ENCODE measurements around the gene GNL1. TPM values are rescaled to one million over a fixed set of nuclear protein-coding genes. Genes with fewer than 3 reads are reported as not detected.
A peak's percentile ranks its signal among the peaks of the same experiment; 100 is the strongest.

The GNL1 gene
- total and polyA plus RNA-seq, 9 of the 15 experiments (the other 6 are each of a cell fraction or from before 2014, with no cell fraction given) = 0.73 to 112 (median 58.0) TPM

DNA sequence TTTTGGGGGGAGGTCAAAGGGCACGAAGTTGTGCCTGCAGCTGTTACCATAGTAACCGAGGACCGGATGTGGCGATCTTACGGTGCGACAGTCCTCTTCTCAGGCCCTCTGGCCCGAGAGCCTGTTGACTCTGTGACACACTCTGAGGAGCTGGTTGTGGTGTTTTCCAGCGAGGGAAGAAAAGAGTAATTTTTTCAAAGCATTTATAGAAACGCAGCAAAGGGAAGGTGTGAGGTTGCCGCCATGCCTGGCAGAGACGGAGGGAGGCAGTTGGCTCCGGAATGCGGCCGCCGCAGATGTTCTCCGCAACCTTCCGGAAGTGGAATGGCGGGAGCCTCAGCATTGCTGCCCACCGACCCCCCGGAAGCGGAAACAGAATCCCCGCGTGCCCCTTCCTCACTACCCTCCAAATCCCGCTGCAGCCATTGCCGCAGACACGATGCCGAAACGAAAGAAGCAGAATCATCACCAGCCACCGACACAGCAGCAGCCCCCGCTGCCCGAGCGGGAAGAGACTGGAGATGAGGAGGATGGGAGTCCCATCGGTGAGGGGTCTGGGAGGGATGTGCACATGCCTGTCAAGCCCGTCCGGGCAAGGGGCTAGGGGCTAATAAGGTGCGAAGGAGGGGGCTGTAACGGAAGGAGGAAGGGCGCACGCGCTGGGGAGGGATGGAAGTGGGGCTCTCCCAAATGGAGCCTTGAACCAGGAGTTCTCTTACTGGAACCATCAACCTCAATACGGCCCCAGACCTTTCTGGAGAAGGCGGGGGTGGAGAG is 805 bp upstream of the GNL1 start, which contains the start of gene PRR3 (continued):
- TF ChIP-seq, protein P1, sequence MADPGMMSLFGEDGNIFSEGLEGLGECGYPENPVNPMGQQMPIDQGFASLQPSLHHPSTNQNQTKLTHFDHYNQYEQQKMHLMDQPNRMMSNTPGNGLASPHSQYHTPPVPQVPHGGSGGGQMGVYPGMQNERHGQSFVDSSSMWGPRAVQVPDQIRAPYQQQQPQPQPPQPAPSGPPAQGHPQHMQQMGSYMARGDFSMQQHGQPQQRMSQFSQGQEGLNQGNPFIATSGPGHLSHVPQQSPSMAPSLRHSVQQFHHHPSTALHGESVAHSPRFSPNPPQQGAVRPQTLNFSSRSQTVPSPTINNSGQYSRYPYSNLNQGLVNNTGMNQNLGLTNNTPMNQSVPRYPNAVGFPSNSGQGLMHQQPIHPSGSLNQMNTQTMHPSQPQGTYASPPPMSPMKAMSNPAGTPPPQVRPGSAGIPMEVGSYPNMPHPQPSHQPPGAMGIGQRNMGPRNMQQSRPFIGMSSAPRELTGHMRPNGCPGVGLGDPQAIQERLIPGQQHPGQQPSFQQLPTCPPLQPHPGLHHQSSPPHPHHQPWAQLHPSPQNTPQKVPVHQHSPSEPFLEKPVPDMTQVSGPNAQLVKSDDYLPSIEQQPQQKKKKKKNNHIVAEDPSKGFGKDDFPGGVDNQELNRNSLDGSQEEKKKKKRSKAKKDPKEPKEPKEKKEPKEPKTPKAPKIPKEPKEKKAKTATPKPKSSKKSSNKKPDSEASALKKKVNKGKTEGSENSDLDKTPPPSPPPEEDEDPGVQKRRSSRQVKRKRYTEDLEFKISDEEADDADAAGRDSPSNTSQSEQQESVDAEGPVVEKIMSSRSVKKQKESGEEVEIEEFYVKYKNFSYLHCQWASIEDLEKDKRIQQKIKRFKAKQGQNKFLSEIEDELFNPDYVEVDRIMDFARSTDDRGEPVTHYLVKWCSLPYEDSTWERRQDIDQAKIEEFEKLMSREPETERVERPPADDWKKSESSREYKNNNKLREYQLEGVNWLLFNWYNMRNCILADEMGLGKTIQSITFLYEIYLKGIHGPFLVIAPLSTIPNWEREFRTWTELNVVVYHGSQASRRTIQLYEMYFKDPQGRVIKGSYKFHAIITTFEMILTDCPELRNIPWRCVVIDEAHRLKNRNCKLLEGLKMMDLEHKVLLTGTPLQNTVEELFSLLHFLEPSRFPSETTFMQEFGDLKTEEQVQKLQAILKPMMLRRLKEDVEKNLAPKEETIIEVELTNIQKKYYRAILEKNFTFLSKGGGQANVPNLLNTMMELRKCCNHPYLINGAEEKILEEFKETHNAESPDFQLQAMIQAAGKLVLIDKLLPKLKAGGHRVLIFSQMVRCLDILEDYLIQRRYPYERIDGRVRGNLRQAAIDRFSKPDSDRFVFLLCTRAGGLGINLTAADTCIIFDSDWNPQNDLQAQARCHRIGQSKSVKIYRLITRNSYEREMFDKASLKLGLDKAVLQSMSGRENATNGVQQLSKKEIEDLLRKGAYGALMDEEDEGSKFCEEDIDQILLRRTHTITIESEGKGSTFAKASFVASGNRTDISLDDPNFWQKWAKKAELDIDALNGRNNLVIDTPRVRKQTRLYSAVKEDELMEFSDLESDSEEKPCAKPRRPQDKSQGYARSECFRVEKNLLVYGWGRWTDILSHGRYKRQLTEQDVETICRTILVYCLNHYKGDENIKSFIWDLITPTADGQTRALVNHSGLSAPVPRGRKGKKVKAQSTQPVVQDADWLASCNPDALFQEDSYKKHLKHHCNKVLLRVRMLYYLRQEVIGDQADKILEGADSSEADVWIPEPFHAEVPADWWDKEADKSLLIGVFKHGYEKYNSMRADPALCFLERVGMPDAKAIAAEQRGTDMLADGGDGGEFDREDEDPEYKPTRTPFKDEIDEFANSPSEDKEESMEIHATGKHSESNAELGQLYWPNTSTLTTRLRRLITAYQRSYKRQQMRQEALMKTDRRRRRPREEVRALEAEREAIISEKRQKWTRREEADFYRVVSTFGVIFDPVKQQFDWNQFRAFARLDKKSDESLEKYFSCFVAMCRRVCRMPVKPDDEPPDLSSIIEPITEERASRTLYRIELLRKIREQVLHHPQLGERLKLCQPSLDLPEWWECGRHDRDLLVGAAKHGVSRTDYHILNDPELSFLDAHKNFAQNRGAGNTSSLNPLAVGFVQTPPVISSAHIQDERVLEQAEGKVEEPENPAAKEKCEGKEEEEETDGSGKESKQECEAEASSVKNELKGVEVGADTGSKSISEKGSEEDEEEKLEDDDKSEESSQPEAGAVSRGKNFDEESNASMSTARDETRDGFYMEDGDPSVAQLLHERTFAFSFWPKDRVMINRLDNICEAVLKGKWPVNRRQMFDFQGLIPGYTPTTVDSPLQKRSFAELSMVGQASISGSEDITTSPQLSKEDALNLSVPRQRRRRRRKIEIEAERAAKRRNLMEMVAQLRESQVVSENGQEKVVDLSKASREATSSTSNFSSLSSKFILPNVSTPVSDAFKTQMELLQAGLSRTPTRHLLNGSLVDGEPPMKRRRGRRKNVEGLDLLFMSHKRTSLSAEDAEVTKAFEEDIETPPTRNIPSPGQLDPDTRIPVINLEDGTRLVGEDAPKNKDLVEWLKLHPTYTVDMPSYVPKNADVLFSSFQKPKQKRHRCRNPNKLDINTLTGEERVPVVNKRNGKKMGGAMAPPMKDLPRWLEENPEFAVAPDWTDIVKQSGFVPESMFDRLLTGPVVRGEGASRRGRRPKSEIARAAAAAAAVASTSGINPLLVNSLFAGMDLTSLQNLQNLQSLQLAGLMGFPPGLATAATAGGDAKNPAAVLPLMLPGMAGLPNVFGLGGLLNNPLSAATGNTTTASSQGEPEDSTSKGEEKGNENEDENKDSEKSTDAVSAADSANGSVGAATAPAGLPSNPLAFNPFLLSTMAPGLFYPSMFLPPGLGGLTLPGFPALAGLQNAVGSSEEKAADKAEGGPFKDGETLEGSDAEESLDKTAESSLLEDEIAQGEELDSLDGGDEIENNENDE (IDR thresholded peaks at IDR 0.05; ENCODE audit: low read depth, low read length) = no peak
- TF ChIP-seq DNMT1 (IDR thresholded peaks at IDR 0.05) (peak; percentile 76; the same call in 1 of the 2 replicates), TAF1 (IDR thresholded peaks at IDR 0.05; ENCODE audit: control insufficient read depth, extremely low read depth, insufficient read depth, low read length, severe bottlenecking) (peak; percentile 94), NCOR1 (IDR thresholded peaks at IDR 0.05) (peak; percentile 51; the same call in 1 of the 2 replicates), SAP30 (IDR thresholded peaks at IDR 0.05; ENCODE audit: borderline replicate concordance, insufficient read depth, low read depth, low read length, poor library complexity, severe bottlenecking) (peak; percentile 92), ELK1 (CRISPR knock-in tag; IDR thresholded peaks at IDR 0.05) (no peak), ZNF165 (CRISPR knock-in tag; IDR thresholded peaks at IDR 0.05; ENCODE audit: borderline replicate concordance) (no peak), ZBTB2 (IDR thresholded peaks at IDR 0.05) (no peak), ELF2 (CRISPR knock-in tag; IDR thresholded peaks at IDR 0.05) (no peak; the same call in none of the 2 replicates)
- TF ChIP-seq, protein P2, sequence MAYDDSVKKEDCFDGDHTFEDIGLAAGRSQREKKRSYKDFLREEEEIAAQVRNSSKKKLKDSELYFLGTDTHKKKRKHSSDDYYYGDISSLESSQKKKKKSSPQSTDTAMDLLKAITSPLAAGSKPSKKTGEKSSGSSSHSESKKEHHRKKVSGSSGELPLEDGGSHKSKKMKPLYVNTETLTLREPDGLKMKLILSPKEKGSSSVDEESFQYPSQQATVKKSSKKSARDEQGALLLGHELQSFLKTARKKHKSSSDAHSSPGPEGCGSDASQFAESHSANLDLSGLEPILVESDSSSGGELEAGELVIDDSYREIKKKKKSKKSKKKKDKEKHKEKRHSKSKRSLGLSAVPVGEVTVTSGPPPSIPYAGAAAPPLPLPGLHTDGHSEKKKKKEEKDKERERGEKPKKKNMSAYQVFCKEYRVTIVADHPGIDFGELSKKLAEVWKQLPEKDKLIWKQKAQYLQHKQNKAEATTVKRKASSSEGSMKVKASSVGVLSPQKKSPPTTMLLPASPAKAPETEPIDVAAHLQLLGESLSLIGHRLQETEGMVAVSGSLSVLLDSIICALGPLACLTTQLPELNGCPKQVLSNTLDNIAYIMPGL (CRISPR knock-in tag; IDR thresholded peaks at IDR 0.05) = no peak; the same call in none of the 2 replicates

Measured in K562 (cell line).